Urinary bladder (tissue), 4 donors: ENCODE data around the gene PXN. TPM values are rescaled to one million over a fixed set of nuclear protein-coding genes. Genes with fewer than 3 reads are reported as not detected.

Experiments
- DNase-seq: peaks from one replicate; pipeline ENCODE4 v3.0.0-alpha.2; 2015; ENCODE audit errors: extremely low spot score
- H3K27ac ChIP-seq: one replicate; pipeline ENCODE4 v1.5.1; 2013; ENCODE audit warnings: low read depth, mild to moderate bottlenecking, moderate library complexity
- H3K36me3 ChIP-seq: one replicate; pipeline ENCODE4 v1.6.1; 2013; ENCODE audit warnings: mild to moderate bottlenecking, moderate library complexity; ENCODE audit not compliant: insufficient read depth
- H3K4me1 ChIP-seq: one replicate; pipeline ENCODE4 v1.6.1; 2013; ENCODE audit warnings: mild to moderate bottlenecking, moderate library complexity; ENCODE audit not compliant: insufficient read depth
- H3K4me3 ChIP-seq: one replicate; pipeline ENCODE4 v1.5.1; 2013; ENCODE audit warnings: low read depth, low read length
- WGBS: extraction: QIAGEN DNeasy Blood & Tissue Kit; methylation state at CpG from one replicate; pipeline ENCODE4 v1.1.7; 2013; 5-methylcytosine and 5-hydroxymethylcytosine counted together
- polyA plus RNA-seq: library from polyadenylated mRNA; stranded (reverse); fragments of 200-250 nt; gene quantifications from one replicate; pipeline ENCODE4 v1.2.3, GENCODE V29; 2013
- total RNA-seq: library from RNA; depleted of rRNA; stranded (reverse); fragments of >200 nt; gene quantifications from one replicate; pipeline ENCODE4 v1.2.3, GENCODE V29; 2014
- donor health status: healthy with polysubstance abuse.
- donor health status: healthy.

The PXN gene
- total and polyA plus RNA-seq, 2 donors: 32.4 to 111 TPM

DNA sequence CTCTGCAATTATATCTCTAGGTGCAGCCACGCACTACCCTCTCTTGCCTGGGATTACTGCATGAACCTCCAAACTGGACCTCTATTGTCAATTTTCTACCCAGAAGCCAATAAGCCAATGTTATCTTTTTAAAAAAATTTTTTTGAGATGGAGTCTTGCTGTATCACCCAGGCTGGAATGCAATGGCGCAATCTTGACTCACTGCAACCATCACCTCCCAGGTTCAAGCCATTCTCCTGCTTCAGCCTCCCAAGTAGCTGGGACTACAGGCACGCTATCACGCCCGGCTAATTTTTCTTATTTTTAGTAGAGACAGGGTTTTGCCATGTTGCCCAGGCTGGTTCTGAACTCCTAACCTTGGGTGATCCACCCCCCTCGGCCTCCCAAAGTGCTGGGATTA is 11.2 kb upstream of the PXN start:
- no peak for DNase-seq
- Histone ChIP-seq H3K36me3 (no peaks in the 10 kb centered on the region), H3K4me3 (no peak overlapping the region), H3K4me1 (no peaks in the 10 kb centered on the region), H3K27ac (no peak overlapping the region)
- 94% methylated on average over 6 of the region's 6 CpGs for WGBS

DNA sequence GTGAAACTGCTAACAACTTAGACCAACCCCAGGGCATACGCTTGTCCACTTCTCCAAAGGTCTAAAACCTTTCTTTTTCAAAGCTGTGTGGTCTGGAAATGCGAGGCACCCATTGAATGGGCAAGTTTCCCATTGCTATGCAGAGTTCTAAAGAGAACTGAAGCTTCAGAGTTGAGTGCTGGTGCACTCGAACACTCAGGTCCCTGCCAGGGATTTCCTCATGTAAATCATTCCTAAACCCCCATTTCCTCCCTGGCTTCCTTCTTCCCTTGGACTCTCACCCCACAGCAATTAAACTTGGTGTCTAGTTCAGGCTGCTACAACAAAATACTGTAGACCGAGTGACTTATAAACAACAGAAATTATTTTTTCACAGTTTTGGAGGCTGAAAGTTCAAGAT is 2.2 kb upstream of the PXN start:
- no peak overlapping the region for H3K27ac ChIP-seq
- H3K36me3 ChIP-seq: no peaks in the 10 kb centered on the region
- H3K4me3 ChIP-seq: no peak overlapping the region
- 44% methylated on average over 4 of the region's 4 CpGs for WGBS
- DNase-seq: no peak
- no peaks in the 10 kb centered on the region for H3K4me1 ChIP-seq

DNA sequence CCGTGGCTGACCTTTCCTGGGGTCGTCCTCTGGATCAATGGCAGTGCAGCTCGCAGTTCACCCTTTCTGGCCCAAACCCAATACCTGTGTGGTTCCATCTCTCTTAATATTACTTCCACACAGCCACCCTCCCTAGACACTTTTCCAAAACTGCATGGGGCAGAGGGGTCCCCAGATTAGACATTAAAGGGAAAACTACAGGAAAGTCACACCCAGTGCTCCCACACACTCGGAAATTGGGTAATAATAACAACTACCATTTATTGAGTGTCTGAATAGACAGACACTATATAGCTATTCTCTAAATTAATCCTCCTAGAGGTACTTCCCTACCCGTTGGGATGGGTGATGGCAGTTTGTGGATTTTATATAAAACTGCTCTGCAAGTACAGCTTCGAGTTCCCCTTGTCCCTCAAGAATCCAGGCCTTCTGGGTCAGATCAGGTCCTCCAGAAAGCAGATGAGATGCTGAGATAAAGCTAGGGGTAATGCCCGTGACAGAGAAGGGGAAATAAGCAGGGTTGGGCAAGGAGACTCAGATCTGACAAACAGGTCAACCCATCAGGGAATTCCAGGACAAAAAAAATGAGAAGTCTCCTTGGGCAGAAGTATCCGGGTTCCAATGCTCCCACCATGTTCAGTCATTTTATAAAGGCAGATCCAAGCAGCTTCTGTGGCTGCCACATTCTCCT is 795 bp upstream of the PXN start:
- no peaks in the 10 kb centered on the region for H3K36me3 ChIP-seq
- no peak overlapping the region for H3K27ac ChIP-seq
- DNase-seq: no peak
- H3K4me1 ChIP-seq: no peaks in the 10 kb centered on the region
- 43% methylated on average over 8 of the region's 8 CpGs for WGBS
- no peak overlapping the region for H3K4me3 ChIP-seq

DNA sequence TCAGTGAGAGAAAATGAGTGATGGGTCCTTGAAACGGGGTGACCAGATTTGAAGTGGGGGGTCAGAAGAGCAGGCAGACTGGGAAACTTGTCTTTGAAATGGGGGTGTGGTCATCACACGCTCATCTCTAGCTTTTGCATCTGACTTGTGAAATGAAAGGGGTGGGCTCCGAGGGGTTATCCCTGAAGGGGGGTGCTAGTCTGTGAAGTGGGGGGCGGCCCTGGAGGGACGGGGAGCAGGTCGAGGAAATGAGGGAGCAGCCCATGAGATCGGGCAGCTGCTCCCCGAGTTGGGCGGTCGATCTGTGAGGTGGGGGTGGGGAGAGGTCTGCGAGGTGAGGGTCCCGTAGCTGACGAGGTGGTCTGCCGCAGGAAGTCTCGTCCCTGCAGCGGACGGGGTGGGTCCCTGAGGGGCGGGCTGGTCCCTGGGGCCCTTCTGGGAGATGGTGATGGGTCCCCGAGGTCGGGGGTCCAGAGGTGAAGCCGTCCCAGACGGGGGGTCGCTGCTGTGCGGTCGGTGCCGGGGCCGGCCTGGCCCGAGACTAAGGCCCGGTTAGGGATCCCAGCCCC is 542 bp downstream of the PXN start:
- WGBS: 2% methylated on average over 29 of the region's 29 CpGs
- H3K4me3 ChIP-seq: peak overlapping the region; percentile 80
- no peak for DNase-seq
- no peaks in the 10 kb centered on the region for H3K4me1 ChIP-seq
- no peaks in the 10 kb centered on the region for H3K36me3 ChIP-seq
- H3K27ac ChIP-seq: peak overlapping the region; percentile 87

DNA sequence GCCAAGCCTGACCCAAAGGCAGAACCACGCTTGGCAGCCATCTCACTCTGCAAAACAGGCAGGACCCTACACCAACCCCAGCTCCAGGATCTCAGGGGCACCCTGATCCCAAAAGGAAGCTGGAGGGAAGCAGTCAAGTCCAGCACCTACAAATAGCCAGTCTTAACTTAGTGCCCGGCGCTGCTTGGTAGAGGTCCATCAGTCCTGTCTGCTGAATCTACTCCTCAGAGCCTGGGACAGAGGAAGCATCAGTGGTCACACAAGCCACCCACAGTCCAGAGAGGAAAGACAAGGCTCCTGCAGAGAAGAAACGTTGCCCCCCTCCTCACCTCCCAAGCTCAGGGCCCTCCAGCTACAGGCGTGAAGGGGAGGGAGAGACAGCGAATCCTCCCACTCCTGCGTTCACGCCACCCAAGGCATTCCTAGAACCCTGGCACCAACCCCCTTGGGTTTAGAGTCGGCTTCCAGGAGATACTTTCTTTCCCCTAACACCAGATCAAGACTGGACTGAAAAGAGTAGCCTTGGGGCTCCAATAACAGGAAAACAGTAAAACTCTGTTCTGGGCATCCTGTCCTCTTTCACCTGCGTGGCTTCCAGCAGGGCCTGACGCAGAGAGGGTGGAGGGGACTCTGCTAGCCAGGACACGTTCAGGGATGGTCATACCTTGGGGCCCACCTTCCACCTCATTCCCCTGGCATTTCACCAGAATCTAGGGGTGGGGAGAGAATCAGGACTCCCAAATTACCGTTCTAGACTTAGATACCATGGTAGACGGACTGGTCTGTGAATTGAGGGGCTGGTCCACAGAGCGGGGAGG is 1.2 kb downstream of the PXN start:
- no peaks in the 10 kb centered on the region for H3K4me1 ChIP-seq
- DNase-seq: peak; percentile 69
- no peaks in the 10 kb centered on the region for H3K36me3 ChIP-seq
- peak overlapping the region; percentile 87 for H3K27ac ChIP-seq
- peak overlapping the region; percentile 80 for H3K4me3 ChIP-seq
- WGBS: 21% methylated on average over 15 of the region's 15 CpGs

DNA sequence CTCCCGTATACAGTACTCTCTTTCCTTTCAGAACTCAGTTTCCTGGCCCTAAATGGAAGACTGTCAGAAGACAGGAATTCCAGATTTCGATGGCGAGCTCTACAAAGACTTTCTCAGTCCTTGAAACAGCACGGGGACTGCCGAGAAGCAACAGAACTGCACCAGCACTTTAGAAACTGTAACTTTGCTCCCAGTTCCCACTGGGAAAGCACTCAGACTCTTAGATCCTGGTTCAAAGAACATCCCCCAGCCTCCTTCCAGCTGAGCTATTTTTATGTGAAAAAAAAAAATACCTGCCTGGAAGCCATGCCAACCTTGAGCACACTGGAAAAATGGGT is 1.8 kb downstream of the PXN start:
- peak overlapping the region; percentile 64 for H3K27ac ChIP-seq
- DNase-seq: no peak
- 15% methylated on average over 5 of the region's 5 CpGs for WGBS
- H3K36me3 ChIP-seq: no peaks in the 10 kb centered on the region
- no peaks in the 10 kb centered on the region for H3K4me1 ChIP-seq
- H3K4me3 ChIP-seq: peak overlapping the region; percentile 80

DNA sequence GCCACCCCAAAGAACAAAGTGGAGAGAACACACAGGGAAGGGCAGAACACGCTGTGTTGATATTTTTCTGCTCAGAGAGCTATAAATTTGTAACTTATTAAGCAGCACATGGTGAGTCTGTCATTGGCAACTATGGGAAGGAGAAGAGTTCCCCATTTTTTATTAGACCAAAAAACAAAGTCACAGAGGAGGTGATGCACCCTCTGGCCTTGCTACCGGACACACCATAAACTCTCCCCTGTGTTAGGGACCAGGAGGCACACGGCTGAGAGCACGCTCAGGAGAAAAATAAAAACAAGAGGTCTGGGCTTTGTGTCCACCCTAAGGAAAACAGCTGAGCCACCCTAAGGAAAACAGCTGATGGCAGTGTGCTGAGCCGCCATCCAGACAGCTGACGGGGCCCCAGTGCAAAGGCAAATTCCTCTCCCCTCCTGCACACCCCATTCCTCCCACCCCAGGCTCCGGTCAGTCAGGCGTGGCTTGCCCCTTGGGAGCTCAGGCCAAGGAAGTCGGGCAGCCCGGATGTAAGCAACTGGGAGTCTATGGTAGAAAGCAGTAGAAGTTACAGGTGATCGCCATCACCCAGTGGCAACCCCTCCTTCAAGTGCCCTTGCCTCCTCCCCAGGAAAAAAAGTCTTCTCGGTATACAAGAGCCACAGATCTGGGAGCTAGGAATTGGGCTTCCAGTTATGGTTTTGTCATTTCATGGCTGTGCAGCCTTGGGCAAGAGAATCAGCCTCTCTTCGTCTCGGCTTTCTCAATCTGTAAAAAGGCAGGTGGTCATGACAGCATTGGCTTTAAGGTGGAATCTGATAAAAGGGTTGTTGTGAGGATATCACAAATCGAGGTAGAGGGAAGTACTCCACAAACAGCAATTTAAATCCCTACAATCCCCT is 2.4 kb downstream of the PXN start:
- peak overlapping the region; percentile 80 for H3K4me3 ChIP-seq
- WGBS: 16% methylated on average over 15 of the region's 15 CpGs
- H3K36me3 ChIP-seq: no peaks in the 10 kb centered on the region
- DNase-seq: no peak
- H3K4me1 ChIP-seq: no peaks in the 10 kb centered on the region
- H3K27ac ChIP-seq: peak overlapping the region; percentile 64

DNA sequence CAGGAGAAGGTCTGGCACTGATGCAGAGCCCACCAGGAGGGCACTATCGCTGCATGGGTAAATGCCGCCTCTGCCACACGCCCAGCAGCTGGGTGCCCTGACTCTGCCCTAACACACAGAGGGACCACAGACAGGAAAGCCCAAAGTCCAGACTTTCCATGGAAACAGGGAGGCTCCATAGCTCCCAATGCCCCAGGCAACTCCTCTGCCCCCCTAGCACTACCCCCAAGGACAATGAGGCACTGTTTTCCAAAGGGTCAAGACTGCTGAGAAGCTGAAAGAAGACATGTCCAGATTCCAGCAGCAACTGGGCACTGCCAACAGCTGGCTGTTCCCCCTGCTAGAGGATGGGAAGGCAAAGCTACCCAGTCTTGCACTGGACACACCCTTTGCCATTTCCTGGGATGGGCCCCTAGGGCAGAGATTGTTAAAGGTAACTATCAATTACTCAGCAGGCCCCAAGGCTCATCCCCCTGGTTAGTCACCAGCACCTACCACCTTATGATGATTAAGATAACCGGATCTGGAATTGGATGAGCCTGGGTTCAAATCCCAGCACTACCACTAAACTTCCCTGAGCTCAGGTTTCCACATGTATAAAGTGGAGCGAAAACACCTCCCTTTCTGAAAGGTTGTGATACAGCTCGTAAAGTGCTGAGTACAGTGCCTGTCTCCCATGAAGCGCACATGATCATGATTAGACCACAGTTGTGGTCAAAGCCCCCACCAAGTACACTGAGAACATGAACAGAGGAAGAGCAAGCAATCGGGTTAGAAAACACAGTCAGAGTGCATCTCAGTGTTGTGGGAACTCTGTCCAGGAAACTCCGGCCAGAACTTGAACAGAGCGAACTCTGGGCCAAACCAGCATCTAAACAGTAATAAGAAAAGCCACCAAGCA is 3.3 kb downstream of the PXN start:
- DNase-seq: no peak
- H3K4me3 ChIP-seq: no peak overlapping the region

DNA sequence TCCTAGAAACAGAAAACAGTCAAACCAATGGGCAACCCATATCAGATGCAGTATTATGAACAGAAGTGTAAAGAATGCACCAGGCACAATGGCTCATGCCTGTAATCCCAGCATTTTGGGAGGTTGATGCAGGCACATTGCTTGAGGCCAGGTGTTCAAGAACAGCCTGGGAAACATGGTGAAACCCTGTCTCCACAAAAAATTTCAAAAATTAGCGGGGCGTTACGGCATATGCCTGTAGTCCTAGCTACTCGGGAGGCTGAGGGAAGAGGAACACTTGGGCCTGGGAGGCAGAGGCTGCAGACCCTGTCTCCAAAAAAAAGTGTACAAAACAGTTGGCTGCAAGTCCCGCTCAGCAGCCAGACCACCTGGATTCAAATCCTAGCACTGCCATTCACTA is 4.9 kb downstream of the PXN start:
- 96% methylated on average over 5 of the region's 5 CpGs for WGBS
- no peaks in the 10 kb centered on the region for H3K36me3 ChIP-seq
- H3K4me3 ChIP-seq: no peak overlapping the region
- no peak for DNase-seq
- H3K4me1 ChIP-seq: no peaks in the 10 kb centered on the region
- H3K27ac ChIP-seq: no peak overlapping the region

More for the DNA sequence above, 3.3 kb downstream of the PXN start:
- no peaks in the 10 kb centered on the region for H3K4me1 ChIP-seq
- WGBS: 48% methylated on average over 10 of the region's 10 CpGs
- H3K27ac ChIP-seq: no peak overlapping the region
- H3K36me3 ChIP-seq: no peaks in the 10 kb centered on the region

DNA sequence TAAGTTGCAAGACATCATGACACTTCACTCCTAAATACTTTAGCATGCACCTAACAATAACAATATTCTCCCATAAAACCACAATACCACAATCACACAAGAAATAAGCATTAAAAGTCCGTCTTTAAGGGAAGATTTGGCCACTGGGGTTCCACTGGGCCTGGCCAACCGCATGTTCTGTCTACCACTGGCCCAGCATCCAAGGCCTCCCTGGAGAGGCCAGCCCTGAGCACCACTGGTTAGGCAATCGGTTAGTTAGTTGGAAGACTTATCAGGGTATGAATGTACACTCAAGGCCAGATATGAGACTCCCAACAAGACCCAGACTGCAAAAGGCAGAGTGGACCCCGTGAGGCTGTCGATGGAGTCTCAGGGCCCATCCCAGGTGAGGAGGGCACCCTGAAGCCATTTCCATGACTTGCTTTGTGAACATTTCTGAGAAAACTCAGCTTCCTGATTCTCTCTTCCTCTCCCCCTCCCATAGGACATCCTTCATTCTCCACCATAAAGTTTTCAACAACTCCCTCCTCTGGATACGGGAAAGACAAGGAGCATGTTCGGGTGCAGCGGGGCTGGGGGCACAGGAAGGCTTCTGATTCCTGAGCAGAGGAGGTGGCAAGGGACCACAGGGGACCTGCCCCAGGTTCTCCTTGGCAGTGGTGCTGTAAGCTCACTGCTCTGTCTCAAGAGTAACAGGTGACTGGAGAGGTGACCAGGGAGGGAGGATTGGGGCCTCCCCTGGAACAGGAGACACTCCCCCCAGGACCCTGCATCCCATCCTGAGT is 5.9 kb downstream of the PXN start:
- DNase-seq: no peak
- no peaks in the 10 kb centered on the region for H3K4me1 ChIP-seq
- H3K4me3 ChIP-seq: no peak overlapping the region
- H3K27ac ChIP-seq: no peak overlapping the region
- no peaks in the 10 kb centered on the region for H3K36me3 ChIP-seq
- WGBS: 68% methylated on average over 8 of the region's 8 CpGs

DNA sequence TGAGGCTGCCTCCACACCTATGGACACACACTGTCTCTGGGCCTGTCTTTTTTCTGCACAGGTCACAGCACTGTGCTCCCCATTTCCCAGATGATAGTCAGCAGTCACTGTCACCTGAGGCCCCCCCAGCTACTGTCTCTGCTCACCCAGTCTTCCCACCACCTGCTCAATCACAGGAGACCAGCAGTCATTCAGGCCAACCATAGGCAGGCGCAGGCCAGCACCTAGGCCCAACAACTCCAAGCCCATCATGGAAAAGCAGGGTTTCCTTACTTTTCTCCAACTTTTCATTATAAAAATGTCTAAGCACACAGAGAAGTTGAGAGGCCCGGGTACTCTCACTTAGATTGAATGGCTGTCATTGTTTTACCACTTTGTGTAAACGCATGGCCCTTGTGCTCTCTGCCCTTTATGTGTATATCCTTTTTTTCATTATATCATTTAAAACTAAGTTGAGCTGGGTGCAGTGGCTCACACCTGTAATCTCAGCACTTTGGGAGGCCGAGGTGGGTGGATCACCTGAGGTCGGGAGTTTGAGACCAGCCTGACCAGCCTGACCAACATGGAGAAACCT is 7.1 kb downstream of the PXN start:
- Histone ChIP-seq H3K36me3 (no peaks in the 10 kb centered on the region), H3K4me3 (no peak overlapping the region), H3K4me1 (no peaks in the 10 kb centered on the region), H3K27ac (peak overlapping the region; percentile 16)
- DNase-seq: no peak
- 85% methylated on average over 5 of the region's 5 CpGs for WGBS
